SJCRH30 (cell line): ENCODE measurements around the gene IFIT2. TPM values are rescaled to one million over a fixed set of nuclear protein-coding genes. Genes with fewer than 3 reads are reported as not detected.
"Not testable (repeated sequence)": the region's sequence is repeated elsewhere in the genome, so short reads cannot be mapped to it uniquely, and the experiment has no call there.

Experiments
- DNase-seq, 2 experiments: peaks; one replicate each; pipeline ENCODE4 v3.0.0-alpha.2; 2015 to 2020
- H3K27ac ChIP-seq: fragments of 250-450 bp; sonication (Bioruptor Pico); 2 replicates; pipeline ENCODE4 v1.5.1; 2020; ENCODE audit warnings: mild to moderate bottlenecking, moderate library complexity
- H3K27me3 ChIP-seq: fragments of 250-450 bp; sonication (Bioruptor Pico); 2 replicates; pipeline ENCODE4 v1.5.1; 2020; ENCODE audit warnings: mild to moderate bottlenecking, moderate library complexity
- H3K36me3 ChIP-seq: fragments of 250-450 bp; sonication (Bioruptor Pico); 2 replicates; pipeline ENCODE4 v1.5.1; 2020; ENCODE audit warnings: mild to moderate bottlenecking, moderate library complexity
- H3K4me1 ChIP-seq: fragments of 250-450 bp; sonication (Bioruptor Pico); 2 replicates; pipeline ENCODE4 v1.5.1; 2020; ENCODE audit warnings: mild to moderate bottlenecking, moderate library complexity
- H3K4me3 ChIP-seq: fragments of 250-450 bp; sonication (Bioruptor Pico); 2 replicates; pipeline ENCODE4 v1.5.1; 2020; ENCODE audit warnings: mild to moderate bottlenecking, moderate library complexity
- H3K9me3 ChIP-seq: fragments of 250-450 bp; sonication (Bioruptor Pico); replicated peaks from 2 replicates; pipeline ENCODE4 v1.5.1; 2020; ENCODE audit warnings: mild to moderate bottlenecking, moderate library complexity
- total RNA-seq: library from RNA; depleted of rRNA; stranded (reverse); fragments of >200 nt; shearing (Covaris generic); gene quantifications from 2 replicates; pipeline ENCODE4 v1.2.3, GENCODE V29; 2014

The IFIT2 gene
- total RNA-seq, 1 experiment from 2014 or later: 0.26 TPM

GRCh38 chr10:89309156-89310055, 7.6 kb downstream of the IFIT2 start:
- no peaks in the 10 kb centered on the region for H3K27me3 ChIP-seq
- no peak overlapping the region for H3K27ac ChIP-seq
- DNase-seq: no peak
- no peaks in the 10 kb centered on the region for H3K4me1 ChIP-seq
- H3K4me3 ChIP-seq: no peak overlapping the region
- H3K9me3 ChIP-seq: no peaks in the 10 kb centered on the region
- H3K36me3 ChIP-seq: no peaks in the 10 kb centered on the region

- Histone ChIP-seq H3K4me1 (no peaks in the 10 kb centered on the region), H3K36me3 (no peaks in the 10 kb centered on the region), H3K27me3 (no peaks in the 10 kb centered on the region), H3K4me3 (no peak overlapping the region), H3K27ac (no peak overlapping the region), H3K9me3 (no peaks in the 10 kb centered on the region)
- no peak for DNase-seq
Observed at GRCh38 chr10:89310056-89310893, 8.4 kb downstream of the IFIT2 start.

- H3K4me3 ChIP-seq: no peak overlapping the region
- H3K36me3 ChIP-seq: no peaks in the 10 kb centered on the region
- no peaks in the 10 kb centered on the region for H3K9me3 ChIP-seq
- no peak for DNase-seq
- no peaks in the 10 kb centered on the region for H3K27me3 ChIP-seq
- no peak overlapping the region for H3K27ac ChIP-seq
- H3K4me1 ChIP-seq: no peaks in the 10 kb centered on the region
Observed at GRCh38 chr10:89312973-89313372, 11.1 kb downstream of the IFIT2 start.

- H3K27me3 ChIP-seq: no peaks in the 10 kb centered on the region
- no peak overlapping the region for H3K4me3 ChIP-seq
- no peak for DNase-seq
- H3K4me1 ChIP-seq: no peaks in the 10 kb centered on the region
- no peaks in the 10 kb centered on the region for H3K9me3 ChIP-seq
- no peak overlapping the region for H3K27ac ChIP-seq
- no peaks in the 10 kb centered on the region for H3K36me3 ChIP-seq
Observed at GRCh38 chr10:89314676-89315075, 12.8 kb downstream of the IFIT2 start.

GRCh38 chr10:89318047-89318446, 16.2 kb downstream of the IFIT2 start:
- not testable (repeated sequence) for H3K36me3 ChIP-seq, H3K27ac ChIP-seq, H3K27me3 ChIP-seq, H3K4me1 ChIP-seq, H3K9me3 ChIP-seq, H3K4me3 ChIP-seq, DNase-seq

GRCh38 chr10:89325081-89325480, 23.2 kb downstream of the IFIT2 start:
- H3K4me3 ChIP-seq, H3K27ac ChIP-seq, H3K4me1 ChIP-seq, DNase-seq, H3K27me3 ChIP-seq, H3K36me3 ChIP-seq, H3K9me3 ChIP-seq: not testable (repeated sequence)

GRCh38 chr10:89325856-89326255, 24.0 kb downstream of the IFIT2 start:
- not testable (repeated sequence) for H3K27me3 ChIP-seq, H3K27ac ChIP-seq, DNase-seq, H3K4me3 ChIP-seq, H3K36me3 ChIP-seq, H3K4me1 ChIP-seq, H3K9me3 ChIP-seq

- peak within 1 kb of the TSS; percentile 60 for H3K4me3 ChIP-seq
- DNase-seq: peak; percentile 64 to 80
- no peaks in the 10 kb centered on the region for H3K36me3 ChIP-seq
- H3K4me1 ChIP-seq: peaks cover 6% of the 10 kb centered on the region
- no peaks in the 10 kb centered on the region for H3K27me3 ChIP-seq
- H3K27ac ChIP-seq: peak within 1 kb of the TSS; percentile 83
- no peaks in the 10 kb centered on the region for H3K9me3 ChIP-seq
Observed at GRCh38 chr10:89327803-89328441, 26.1 kb downstream of the IFIT2 start, which contains the start of gene IFIT3. Gene IFIT3, plus strand, starts transcription at chr10:89327997. Its CDS starts 77 bp downstream, at chr10:89328074.

- peaks cover 6% of the 10 kb centered on the region for H3K4me1 ChIP-seq
- no peak overlapping the region for H3K4me3 ChIP-seq
- no peaks in the 10 kb centered on the region for H3K36me3 ChIP-seq
- DNase-seq: no peak
- H3K27ac ChIP-seq: no peak overlapping the region
- H3K9me3 ChIP-seq: no peaks in the 10 kb centered on the region
- no peaks in the 10 kb centered on the region for H3K27me3 ChIP-seq
Observed at GRCh38 chr10:89329151-89329550, 27.3 kb downstream of the IFIT2 start.

- DNase-seq: peak; percentile 17 to 39
- not testable (repeated sequence) for H3K4me1 ChIP-seq, H3K27ac ChIP-seq, H3K36me3 ChIP-seq, H3K9me3 ChIP-seq, H3K27me3 ChIP-seq, H3K4me3 ChIP-seq
Observed at GRCh38 chr10:89330014-89330413, 28.2 kb downstream of the IFIT2 start.

GRCh38 chr10:89330537-89331212, 28.8 kb downstream of the IFIT2 start:
- peaks cover 6% of the 10 kb centered on the region for H3K4me1 ChIP-seq
- H3K4me3 ChIP-seq: no peak overlapping the region
- no peaks in the 10 kb centered on the region for H3K9me3 ChIP-seq
- H3K27me3 ChIP-seq: no peaks in the 10 kb centered on the region
- no peak overlapping the region for H3K27ac ChIP-seq
- no peak for DNase-seq
- no peaks in the 10 kb centered on the region for H3K36me3 ChIP-seq

- not testable (repeated sequence) for H3K27ac ChIP-seq, H3K9me3 ChIP-seq, H3K27me3 ChIP-seq, H3K4me1 ChIP-seq, H3K4me3 ChIP-seq, H3K36me3 ChIP-seq, DNase-seq
Observed at GRCh38 chr10:89331487-89332122, 29.8 kb downstream of the IFIT2 start.

- H3K36me3 ChIP-seq: no peaks in the 10 kb centered on the region
- H3K4me3 ChIP-seq: no peak overlapping the region
- peaks cover 6% of the 10 kb centered on the region for H3K4me1 ChIP-seq
- no peaks in the 10 kb centered on the region for H3K27me3 ChIP-seq
- no peak for DNase-seq
- H3K27ac ChIP-seq: no peak overlapping the region
- no peaks in the 10 kb centered on the region for H3K9me3 ChIP-seq
Observed at GRCh38 chr10:89332123-89332633, 30.3 kb downstream of the IFIT2 start.

GRCh38 chr10:89335226-89335625, 33.4 kb downstream of the IFIT2 start:
- no peaks in the 10 kb centered on the region for H3K36me3 ChIP-seq
- no peak for DNase-seq
- no peaks in the 10 kb centered on the region for H3K9me3 ChIP-seq
- no peak overlapping the region for H3K27ac ChIP-seq
- H3K27me3 ChIP-seq: no peaks in the 10 kb centered on the region
- H3K4me3 ChIP-seq: no peak overlapping the region
- peaks cover 2% of the 10 kb centered on the region for H3K4me1 ChIP-seq
